WTC11 (cell line): ENCODE measurements around the gene KANTR. TPM values are rescaled to one million over a fixed set of nuclear protein-coding genes. Genes with fewer than 3 reads are reported as not detected.

Experiments
- ATAC-seq: fragments of 200-7000 bp; cut with Tn5 transposase; 2 replicates; pipeline ENCODE4 v1.10.0; 2021; ENCODE audit warnings: mild to moderate bottlenecking, moderate library complexity
- CTCF ChIA-PET: fragments of 300-600 bp; sonication (Branson Sonifier 250); formaldehyde crosslinking; loops from one replicate; lab custom pipeline; 2021; ENCODE audit warnings: antibody characterized with exemption; lab: Charles Lee
- POLR2A ChIA-PET: fragments of 350-600 bp; sonication (Branson Sonifier 250); formaldehyde crosslinking; loops from one replicate; lab custom pipeline; 2021; ENCODE audit warnings: antibody characterized with exemption; lab: Charles Lee
- DNase-seq: peaks from one replicate; pipeline ENCODE4 v3.0.0; 2021; ENCODE audit warnings: low spot score
- H3K27ac Mint-ChIP-seq: 2 replicates; pipeline ENCODE4 v1.8.0; 2021; ENCODE audit warnings: mixed read lengths
- H3K27me3 Mint-ChIP-seq: 2 replicates; pipeline ENCODE4 v1.8.0; 2021; ENCODE audit warnings: low read depth, mild to moderate bottlenecking, moderate library complexity, mixed read lengths
- H3K36me3 Mint-ChIP-seq: 2 replicates; pipeline ENCODE4 v1.8.0; 2021; ENCODE audit warnings: mixed read lengths
- H3K4me1 Mint-ChIP-seq: 2 replicates; pipeline ENCODE4 v1.8.0; 2022; ENCODE audit warnings: mixed read lengths
- H3K4me3 Mint-ChIP-seq: 2 replicates; pipeline ENCODE4 v1.8.0; 2021; ENCODE audit warnings: mild to moderate bottlenecking, moderate library complexity, mixed read lengths
- H3K9me3 Mint-ChIP-seq: 2 replicates; pipeline ENCODE4 v1.8.0; 2021; ENCODE audit warnings: mixed read lengths
- ARID4B ChIP-seq: sonication (generic); formaldehyde crosslinking; IDR thresholded peaks from 2 replicates; pipeline ENCODE4 v1.8.0; 2023; ENCODE audit warnings: missing genetic modification reagents, mild to moderate bottlenecking, borderline replicate concordance
- CTCF ChIP-seq: fragments of 200-600 bp; IDR thresholded peaks from 2 replicates; pipeline ENCODE4 v1.8.0; 2022; ENCODE audit warnings: antibody characterized with exemption
- IRF2 ChIP-seq: sonication (generic); formaldehyde crosslinking; IDR thresholded peaks from 2 replicates; pipeline ENCODE4 v1.8.0; 2022; ENCODE audit warnings: low read depth, missing genetic modification reagents, borderline replicate concordance
- NR1H2 ChIP-seq: sonication (generic); formaldehyde crosslinking; IDR thresholded peaks from 2 replicates; pipeline ENCODE4 v1.9.0; 2021; ENCODE audit warnings: mild to moderate bottlenecking, moderate library complexity, missing genetic modification reagents
- SMAD3 ChIP-seq: sonication (generic); formaldehyde crosslinking; IDR thresholded peaks from 2 replicates; pipeline ENCODE4 v1.8.0; 2022; ENCODE audit warnings: missing genetic modification reagents, mild to moderate bottlenecking, borderline replicate concordance
- SOX15 ChIP-seq: fragments of 250-450 bp; sonication (Bioruptor Pico); IDR thresholded peaks from 2 replicates; pipeline ENCODE4 v1.9.0; 2021; ENCODE audit warnings: mild to moderate bottlenecking
- TEAD4 ChIP-seq: sonication (generic); formaldehyde crosslinking; IDR thresholded peaks from 2 replicates; pipeline ENCODE4 v1.8.0; 2022; ENCODE audit warnings: mild to moderate bottlenecking, missing genetic modification reagents
- ZNF232 ChIP-seq: sonication (generic); formaldehyde crosslinking; IDR thresholded peaks from 2 replicates; pipeline ENCODE4 v1.8.0; 2022; ENCODE audit warnings: mild to moderate bottlenecking, missing genetic modification reagents
- ZNF263 ChIP-seq: sonication (generic); formaldehyde crosslinking; IDR thresholded peaks from 2 replicates; pipeline ENCODE4 v1.8.1; 2022; ENCODE audit warnings: low read depth, mild to moderate bottlenecking, moderate library complexity, missing genetic modification reagents
- ZNF396 ChIP-seq: fragments of 250-450 bp; sonication (Bioruptor Pico); IDR thresholded peaks from 2 replicates; pipeline ENCODE4 v1.8.0; 2021; ENCODE audit warnings: mild to moderate bottlenecking, moderate library complexity, borderline replicate concordance
- ZNF416 ChIP-seq: fragments of 250-450 bp; sonication (Bioruptor Pico); IDR thresholded peaks from 2 replicates; pipeline ENCODE4 v1.9.0; 2021; ENCODE audit warnings: mild to moderate bottlenecking, inconsistent platforms
- ZSCAN18 ChIP-seq: fragments of 250-450 bp; sonication (Bioruptor Pico); IDR thresholded peaks from 2 replicates; pipeline ENCODE4 v2.1.2; 2022; ENCODE audit warnings: mild to moderate bottlenecking, moderate library complexity
- total RNA-seq: library from RNA; stranded (reverse); gene quantifications from 3 replicates; pipeline ENCODE4 v1.2.3, GENCODE V29; 2021

Gene KANTR
- total RNA-seq, 1 experiment from 2014 or later: 14.0 TPM

GRCh38 chrX:53047228-53047627 lies 46.7 kb upstream of the KANTR start:
- TF ChIP-seq SOX15: no peak
- TF ChIP-seq ZNF396 (CRISPR knock-in tag): no peak
- TF ChIP-seq ZNF232: no peak
- no peak for TF ChIP-seq SMAD3
- no peak for TF ChIP-seq CTCF
- Mint-ChIP-seq H3K27ac (no peak overlapping the region), H3K4me3 (peak overlapping the region; percentile 55), H3K9me3 (no peaks in the 10 kb centered on the region), H3K4me1 (peaks cover 14% of the 10 kb centered on the region), H3K27me3 (no peaks in the 10 kb centered on the region), H3K36me3 (no peaks in the 10 kb centered on the region)
- ChIA-PET POLR2A (interaction anchor here (1.0 kb wide), 1 partner anchor 34 kb away, joined by 5 read pairs; the partner anchor contains the start of gene TSPYL2), CTCF (interaction anchor here (0.9 kb wide), 1 partner anchor 41 kb away, joined by 3 read pairs; no protein-coding TSS in a partner anchor)
- DNase-seq: no peak
- ATAC-seq: no peak

- H3K9me3 Mint-ChIP-seq: no peaks in the 10 kb centered on the region
- CTCF ChIA-PET: interaction anchor here (0.6 to 0.9 kb wide), 4 partner anchors 21 to 1712 kb away, joined by 3 to 6 read pairs (median 4); no protein-coding TSS in a partner anchor
- DNase-seq: peak; percentile 57
- no peaks in the 10 kb centered on the region for H3K36me3 Mint-ChIP-seq
- H3K4me1 Mint-ChIP-seq: peaks cover 14% of the 10 kb centered on the region
- POLR2A ChIA-PET: interaction anchor here (1.0 kb wide), 1 partner anchor 33 kb away, joined by 5 read pairs; the partner anchor contains the start of gene TSPYL2
- peak within 1 kb of the TSS; percentile 79 for H3K4me3 Mint-ChIP-seq
- TF ChIP-seq ZNF263 (peak; percentile 85), IRF2 (CRISPR knock-in tag) (no peak)
- TF ChIP-seq, all 79 proteins: peak for 1
- peak; percentile 87 for ATAC-seq
- no peaks in the 10 kb centered on the region for H3K27me3 Mint-ChIP-seq
- H3K27ac Mint-ChIP-seq: peak within 1 kb of the TSS; percentile 57; the same call in 1 of the 2 replicates
Observed at GRCh38 chrX:53048169-53049126, 45.5 kb upstream of the KANTR start, which contains the start of gene GPR173. GPR173 (plus strand) TSS chrX:53048789; CDS start chrX:53076622, 27,833 bp downstream.

GRCh38 chrX:53049127-53049517 lies 44.8 kb upstream of the KANTR start:
- ATAC-seq (no peak), DNase-seq (no peak)
- Mint-ChIP-seq H3K36me3 (no peaks in the 10 kb centered on the region), H3K9me3 (no peaks in the 10 kb centered on the region), H3K4me3 (peak overlapping the region; percentile 79), H3K27ac (no peak overlapping the region), H3K27me3 (no peaks in the 10 kb centered on the region), H3K4me1 (peaks cover 14% of the 10 kb centered on the region)
- ChIA-PET POLR2A (no interaction called here), CTCF (no interaction called here)
- TF ChIP-seq NR1H2 (no peak), TEAD4 (no peak), ARID4B (CRISPR knock-in tag) (no peak), CTCF (no peak), ZNF232 (no peak), ZNF416 (CRISPR knock-in tag) (no peak), ZSCAN18 (CRISPR knock-in tag) (no peak)
